Brain microvascular endothelial cell (primary cell): ENCODE results near the gene PNMA1.

ENCODE experiments used
- DNase-seq: peaks from one replicate; pipeline ENCODE4 v3.0.0-alpha.2; 2020
- H3K27ac ChIP-seq: fragments of 250-450 bp; sonication (Bioruptor Pico); 2 replicates; pipeline ENCODE4 v1.5.1; 2020; ENCODE audit warnings: mild to moderate bottlenecking, moderate library complexity
- H3K27me3 ChIP-seq: fragments of 250-450 bp; sonication (Bioruptor Pico); replicated peaks from 2 replicates; pipeline ENCODE4 v1.5.1; 2020; ENCODE audit warnings: mild to moderate bottlenecking
- H3K36me3 ChIP-seq: fragments of 250-450 bp; sonication (Bioruptor Pico); replicated peaks from 2 replicates; pipeline ENCODE4 v1.5.1; 2020; ENCODE audit warnings: mild to moderate bottlenecking
- H3K4me3 ChIP-seq: 2 replicates; pipeline ENCODE4 v1.5.1; 2011; ENCODE audit warnings: low read depth, mild to moderate bottlenecking, control low read depth, low read length, moderate library complexity
- in situ Hi-C: cut with HindIII; loops from 2 replicates; pipeline ENCODE4 v1.10.0; 2017; ENCODE audit warnings: low sequenced_read_pairs, low pct_ligation_motif_present
- TF ChIP-seq, protein P1 (sequence below): IDR thresholded peaks from 2 replicates; pipeline ENCODE4 v1.5.1; 2011; ENCODE audit warnings: low read depth, mild to moderate bottlenecking, moderate library complexity, low read length, control low read depth, inconsistent platforms; ENCODE audit errors: missing control alignments

The PNMA1 gene

GRCh38 chr14:73751157-73751691 is 37.0 kb upstream of the PNMA1 start:
- Histone ChIP-seq H3K27me3 (no peaks in the 10 kb centered on the region), H3K27ac (no peak overlapping the region), H3K4me3 (no peak overlapping the region), H3K36me3 (no peaks in the 10 kb centered on the region)
- TF ChIP-seq, protein P1, sequence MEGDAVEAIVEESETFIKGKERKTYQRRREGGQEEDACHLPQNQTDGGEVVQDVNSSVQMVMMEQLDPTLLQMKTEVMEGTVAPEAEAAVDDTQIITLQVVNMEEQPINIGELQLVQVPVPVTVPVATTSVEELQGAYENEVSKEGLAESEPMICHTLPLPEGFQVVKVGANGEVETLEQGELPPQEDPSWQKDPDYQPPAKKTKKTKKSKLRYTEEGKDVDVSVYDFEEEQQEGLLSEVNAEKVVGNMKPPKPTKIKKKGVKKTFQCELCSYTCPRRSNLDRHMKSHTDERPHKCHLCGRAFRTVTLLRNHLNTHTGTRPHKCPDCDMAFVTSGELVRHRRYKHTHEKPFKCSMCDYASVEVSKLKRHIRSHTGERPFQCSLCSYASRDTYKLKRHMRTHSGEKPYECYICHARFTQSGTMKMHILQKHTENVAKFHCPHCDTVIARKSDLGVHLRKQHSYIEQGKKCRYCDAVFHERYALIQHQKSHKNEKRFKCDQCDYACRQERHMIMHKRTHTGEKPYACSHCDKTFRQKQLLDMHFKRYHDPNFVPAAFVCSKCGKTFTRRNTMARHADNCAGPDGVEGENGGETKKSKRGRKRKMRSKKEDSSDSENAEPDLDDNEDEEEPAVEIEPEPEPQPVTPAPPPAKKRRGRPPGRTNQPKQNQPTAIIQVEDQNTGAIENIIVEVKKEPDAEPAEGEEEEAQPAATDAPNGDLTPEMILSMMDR = no peak
- in situ Hi-C loops = no loop called here
- DNase-seq = no peak

GRCh38 chr14:73750531-73750901 is 36.3 kb upstream of the PNMA1 start:
- Histone ChIP-seq H3K27ac (no peak overlapping the region), H3K36me3 (no peaks in the 10 kb centered on the region), H3K4me3 (no peak overlapping the region), H3K27me3 (no peaks in the 10 kb centered on the region)
- DNase-seq = no peak
- in situ Hi-C loops = no loop called here
- TF ChIP-seq, protein P1 = no peak

DNA sequence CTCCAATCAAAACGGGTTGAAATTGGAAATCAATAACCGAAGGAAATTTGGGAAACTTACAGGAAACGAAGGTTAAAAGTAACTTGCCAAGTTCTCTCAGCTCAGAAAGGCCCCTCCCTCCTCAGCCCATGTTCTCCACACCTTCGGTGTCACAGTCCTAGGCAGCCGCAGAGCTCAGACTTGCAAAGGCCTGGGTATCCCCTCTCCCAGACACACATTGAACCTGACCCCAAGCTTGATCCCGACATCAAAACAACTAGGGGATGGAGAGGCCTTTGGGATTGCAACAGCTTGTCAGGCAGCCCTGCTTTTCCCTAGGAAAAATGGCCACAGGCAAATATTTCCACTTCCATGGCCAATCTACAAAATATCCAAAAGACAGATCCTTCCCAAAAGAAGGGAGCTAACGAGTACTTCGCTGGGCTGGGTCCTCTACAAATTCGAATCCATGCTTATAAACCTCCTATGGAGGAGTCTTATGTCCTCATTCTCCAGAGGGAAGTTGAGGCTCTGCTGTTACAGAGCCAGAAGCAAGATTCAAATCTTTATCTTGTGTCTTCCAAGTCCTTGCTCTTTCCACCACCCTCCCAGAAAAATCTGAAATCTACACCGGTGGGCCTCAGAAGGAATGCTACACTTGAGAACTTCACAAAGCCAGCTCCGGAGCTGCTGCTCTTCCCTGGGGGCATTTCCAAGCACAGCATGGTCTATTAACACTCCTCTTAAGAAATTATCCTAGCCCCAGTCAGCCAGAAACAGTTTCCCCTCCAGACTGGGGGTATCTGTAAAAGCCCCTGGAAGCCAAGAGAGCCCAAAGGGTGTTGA is 35.7 kb upstream of the PNMA1 start:
- Histone ChIP-seq H3K4me3 (no peak overlapping the region), H3K27ac (no peak overlapping the region), H3K27me3 (no peaks in the 10 kb centered on the region), H3K36me3 (no peaks in the 10 kb centered on the region)
- in situ Hi-C loops = no loop called here
- DNase-seq = no peak
- TF ChIP-seq, protein P1 = no peak

DNA sequence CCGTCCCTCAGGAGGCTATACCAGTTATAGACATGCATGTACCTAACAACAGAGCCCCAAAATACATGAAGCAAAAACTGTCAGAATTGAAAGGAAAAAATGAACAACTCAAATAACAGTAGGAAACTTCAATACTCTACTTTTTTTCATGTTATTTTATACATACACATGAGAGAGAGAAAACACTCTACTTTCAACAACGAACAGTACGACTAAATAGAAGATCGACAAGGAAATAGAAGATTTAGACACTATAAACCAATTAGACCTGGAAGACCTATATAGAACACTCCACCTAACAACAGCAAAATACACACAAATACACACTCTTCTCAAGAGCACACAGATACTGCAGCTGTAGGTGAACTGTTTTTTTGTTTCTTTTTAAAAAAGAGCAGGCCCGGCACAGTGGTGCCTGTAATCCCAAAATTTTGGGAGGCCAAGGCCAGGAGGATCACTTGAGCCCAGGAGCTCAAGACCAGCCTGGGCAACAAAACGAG is 34.7 kb upstream of the PNMA1 start:
- Histone ChIP-seq H3K4me3 (no peak overlapping the region), H3K36me3 (no peaks in the 10 kb centered on the region), H3K27me3 (no peaks in the 10 kb centered on the region), H3K27ac (no peak overlapping the region)
- TF ChIP-seq, protein P1 = no peak
- in situ Hi-C loops = no loop called here
- no peak for DNase-seq

- no peak overlapping the region for H3K27ac ChIP-seq
- no peaks in the 10 kb centered on the region for H3K27me3 ChIP-seq
- no peaks in the 10 kb centered on the region for H3K36me3 ChIP-seq
- no peak for DNase-seq
- TF ChIP-seq, protein P1 = no peak
- H3K4me3 ChIP-seq = no peak overlapping the region
- in situ Hi-C loops = no loop called here
Observed at GRCh38 chr14:73747379-73748211, 33.4 kb upstream of the PNMA1 start.
